ENCODE results near the gene MEF2C.

Gene MEF2C

DNA sequence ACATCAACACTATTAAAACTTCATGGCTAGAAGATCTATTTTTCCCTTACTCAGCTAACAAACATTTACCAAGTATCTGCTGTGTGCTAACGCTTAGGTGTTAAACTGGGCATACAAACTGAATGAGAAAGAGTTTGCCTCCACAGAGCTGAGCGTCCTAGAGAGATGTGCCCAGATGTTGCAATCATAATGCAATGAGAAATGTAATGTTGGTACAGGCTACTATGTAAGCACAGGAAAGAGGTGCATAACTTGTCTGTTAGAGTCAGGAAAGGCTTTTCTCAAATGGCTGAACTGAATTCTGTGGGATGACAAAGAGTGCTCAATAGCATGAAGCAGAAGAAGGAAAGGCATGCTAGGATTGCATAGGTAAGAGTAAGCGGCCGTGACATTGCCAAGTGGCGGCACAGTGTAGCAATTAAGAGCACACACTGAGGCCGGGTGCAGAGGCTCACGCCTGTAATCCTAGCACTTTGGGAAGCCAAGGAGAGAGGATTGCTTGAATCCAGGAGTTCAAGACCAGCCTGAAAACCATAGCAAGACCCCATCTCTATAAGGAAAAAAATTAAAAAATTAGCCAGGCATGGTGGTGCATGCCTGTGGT lies 137.8 kb downstream of the MEF2C start:
- DNase-seq, result no peak

DNA sequence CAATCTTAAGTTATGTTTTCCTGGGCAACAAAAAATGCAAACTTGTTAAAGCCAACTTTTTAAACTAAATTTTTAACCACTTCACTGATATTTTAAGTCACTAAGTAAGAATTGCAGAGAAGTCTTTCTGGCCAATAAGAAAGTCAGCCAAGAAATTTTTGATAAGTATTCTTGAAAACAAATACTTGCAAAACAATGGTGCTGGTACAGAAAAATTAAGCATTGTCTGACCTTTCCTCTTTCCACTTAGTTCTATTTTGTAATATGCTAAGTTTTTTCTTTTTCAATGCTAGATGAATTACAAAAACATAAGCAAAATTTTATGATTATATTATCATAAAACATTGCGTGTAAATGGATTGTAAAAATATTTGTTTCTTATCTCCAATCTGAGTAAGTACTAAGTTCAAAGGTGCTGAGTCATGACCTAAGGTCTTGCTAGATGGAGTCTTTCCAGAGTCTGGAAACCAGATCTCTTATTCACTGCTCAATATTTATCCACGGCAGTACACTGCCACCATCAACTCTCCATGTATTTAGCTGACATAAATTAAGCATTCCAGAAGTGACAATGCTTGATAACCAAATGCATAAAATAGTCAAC lies 139.7 kb downstream of the MEF2C start:
- no peak for DNase-seq

DNA sequence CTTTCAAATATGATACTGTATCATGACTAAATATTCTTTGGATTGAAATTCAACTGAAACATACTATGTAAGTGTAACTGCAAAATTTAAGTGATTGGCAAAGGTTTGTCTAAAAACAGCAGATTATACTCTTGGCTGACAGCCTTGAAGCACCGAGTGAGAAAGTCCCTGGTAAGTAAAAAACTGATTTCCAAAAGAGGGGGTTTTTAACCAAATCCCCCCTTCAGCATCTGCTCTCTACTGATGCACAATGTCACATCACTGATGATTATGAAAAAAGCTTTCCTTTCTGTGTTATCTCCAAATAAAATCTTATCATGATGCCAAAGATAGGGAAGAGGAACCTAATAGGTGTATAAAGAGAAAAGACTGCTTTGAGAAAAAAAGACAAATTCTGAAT lies 141.0 kb downstream of the MEF2C start:
- no peak for DNase-seq

DNA sequence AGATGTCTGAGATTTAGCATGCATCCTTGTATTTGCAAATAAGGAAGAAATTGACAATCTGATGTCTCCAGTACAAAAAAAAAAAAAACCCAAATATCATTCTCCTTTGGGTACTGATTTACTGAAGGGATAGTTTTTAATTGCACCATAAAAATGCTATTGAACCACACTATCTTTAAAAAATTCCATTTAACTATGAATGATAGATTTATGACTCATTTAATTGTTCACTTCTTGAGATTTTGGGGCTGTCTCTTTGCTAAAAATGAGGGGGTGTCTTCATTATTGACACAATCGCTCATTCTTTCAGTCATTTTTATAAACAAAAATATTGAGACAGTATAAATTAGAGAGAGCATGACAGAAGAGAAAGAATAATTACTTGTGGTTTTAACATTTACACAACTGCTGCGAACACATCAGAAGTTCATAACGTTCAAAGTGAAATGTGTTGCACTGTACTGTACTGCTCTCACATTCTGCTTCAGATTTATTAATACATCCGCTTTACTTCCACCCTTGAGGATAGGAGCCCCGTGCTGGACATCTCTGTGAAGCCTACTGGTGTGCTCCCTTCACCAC lies 142.3 kb downstream of the MEF2C start:
- DNase-seq, result no peak

DNA sequence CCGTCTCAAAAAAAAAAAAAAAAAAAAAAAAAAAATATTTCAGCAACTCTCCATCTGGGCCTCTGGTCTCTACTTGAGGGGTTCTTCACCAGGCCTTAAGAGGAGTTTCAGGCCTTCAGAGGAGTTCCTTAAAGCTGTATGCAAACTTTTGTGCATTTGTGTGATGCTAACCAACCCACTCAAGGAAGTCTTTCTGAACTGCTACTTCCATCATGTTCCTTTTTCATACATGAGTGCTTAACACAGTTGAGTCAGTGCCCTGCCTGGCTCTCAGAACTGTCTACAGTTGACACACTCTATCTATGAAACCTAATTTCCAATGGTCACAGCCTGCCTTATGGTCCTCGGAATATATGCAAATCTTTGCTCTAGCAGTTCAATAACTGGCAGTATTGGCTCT lies 146.5 kb downstream of the MEF2C start:
- no peak for DNase-seq

DNA sequence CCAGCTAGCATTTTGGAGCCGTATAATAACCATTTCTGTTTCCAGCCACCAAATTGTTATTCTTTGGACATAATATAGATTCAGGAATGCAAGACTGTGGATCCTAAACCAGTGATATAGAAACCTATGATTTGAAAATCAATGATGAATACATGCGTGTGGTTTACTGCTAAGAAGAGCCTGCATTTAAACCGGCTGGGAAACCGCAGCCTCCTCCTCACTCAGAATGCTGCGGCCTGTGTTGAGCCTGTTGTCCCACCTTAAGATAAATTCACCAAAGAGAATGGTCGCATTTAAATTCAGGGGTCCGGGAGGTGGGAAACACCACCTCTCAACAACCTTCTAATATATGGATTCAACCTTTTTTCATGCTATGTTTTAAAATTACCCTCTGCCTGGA lies 148.0 kb downstream of the MEF2C start:
- no peak for DNase-seq

DNA sequence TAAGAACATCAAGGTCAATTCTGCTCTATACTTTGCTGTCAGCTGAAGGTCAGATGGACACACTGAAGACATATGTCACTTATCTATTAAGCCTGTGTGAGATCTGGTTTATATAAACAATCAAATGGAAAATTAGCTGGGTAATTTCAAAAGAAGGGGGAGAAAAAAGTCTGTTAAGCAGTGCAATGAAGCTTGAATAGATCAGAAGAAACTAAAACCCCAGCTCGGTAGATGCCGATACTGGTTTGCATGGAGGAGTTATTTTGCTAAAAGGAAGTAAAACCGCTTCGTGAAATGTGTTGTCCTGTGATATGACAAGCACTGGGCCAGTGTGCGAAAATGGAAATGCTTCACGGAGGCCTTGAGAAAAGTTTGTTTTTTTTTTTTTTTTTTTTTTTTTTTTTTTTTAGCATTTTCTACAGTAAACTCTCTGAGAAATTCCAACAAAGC lies 148.8 kb downstream of the MEF2C start:
- no peak for DNase-seq

DNA sequence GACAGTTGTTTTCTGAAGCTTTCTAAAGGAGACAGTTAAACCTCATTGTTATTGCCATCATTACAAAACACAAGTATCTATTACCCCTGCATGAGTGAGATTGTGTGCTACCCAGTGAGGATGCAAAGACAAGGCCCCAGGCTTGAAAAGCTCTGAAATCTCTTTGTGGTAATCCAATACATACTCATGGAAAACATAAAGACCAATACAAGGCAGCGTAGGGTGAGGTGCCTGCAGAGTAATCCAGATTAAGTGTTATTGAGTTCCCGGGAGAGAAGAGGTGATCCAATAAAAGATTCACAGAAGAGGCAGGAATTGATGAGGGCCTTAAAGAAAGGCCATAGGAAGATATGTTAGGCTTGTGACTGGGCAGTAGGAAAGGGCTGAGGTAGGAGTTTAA lies 150.1 kb downstream of the MEF2C start:
- DNase-seq, result no peak

DNA sequence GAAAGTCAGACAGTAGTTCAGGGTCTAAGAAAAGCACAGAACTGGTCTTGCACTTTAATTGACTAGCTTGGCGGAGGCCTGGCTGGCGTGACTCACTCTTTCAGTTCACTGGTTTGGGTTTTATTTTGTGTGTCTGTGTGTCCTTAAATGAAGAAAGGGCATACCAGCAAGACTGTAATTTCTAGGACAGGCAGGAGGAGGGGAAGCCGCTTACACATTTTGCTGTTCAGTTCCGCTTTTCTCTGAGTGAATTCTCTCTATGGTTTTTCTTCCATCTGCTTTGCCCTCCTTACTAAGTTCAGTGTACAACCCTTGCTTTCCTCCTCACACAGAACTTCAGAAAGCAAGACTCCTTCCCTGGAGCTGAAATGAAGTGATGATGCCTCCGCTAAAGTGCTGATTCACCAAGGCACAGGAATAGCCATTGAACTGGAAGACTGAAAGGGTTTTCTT lies 150.8 kb downstream of the MEF2C start:
- no peak for DNase-seq

DNA sequence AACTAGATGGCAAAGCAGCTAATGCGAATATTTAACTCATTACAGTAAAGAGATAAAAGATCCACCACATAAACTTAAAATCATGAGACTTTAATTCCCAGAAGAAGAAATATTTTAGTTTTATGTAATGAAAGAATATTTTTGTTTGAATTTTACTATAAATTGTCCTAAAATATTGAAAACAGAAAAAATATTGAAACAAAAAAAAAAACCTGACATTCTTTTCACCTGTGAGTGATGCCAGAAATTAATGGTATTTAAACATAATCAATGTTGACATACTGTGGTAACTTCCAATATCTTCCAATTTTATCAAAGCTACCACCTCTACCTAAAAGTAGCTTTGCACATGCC lies 153.2 kb downstream of the MEF2C start:
- no peak for DNase-seq

DNA sequence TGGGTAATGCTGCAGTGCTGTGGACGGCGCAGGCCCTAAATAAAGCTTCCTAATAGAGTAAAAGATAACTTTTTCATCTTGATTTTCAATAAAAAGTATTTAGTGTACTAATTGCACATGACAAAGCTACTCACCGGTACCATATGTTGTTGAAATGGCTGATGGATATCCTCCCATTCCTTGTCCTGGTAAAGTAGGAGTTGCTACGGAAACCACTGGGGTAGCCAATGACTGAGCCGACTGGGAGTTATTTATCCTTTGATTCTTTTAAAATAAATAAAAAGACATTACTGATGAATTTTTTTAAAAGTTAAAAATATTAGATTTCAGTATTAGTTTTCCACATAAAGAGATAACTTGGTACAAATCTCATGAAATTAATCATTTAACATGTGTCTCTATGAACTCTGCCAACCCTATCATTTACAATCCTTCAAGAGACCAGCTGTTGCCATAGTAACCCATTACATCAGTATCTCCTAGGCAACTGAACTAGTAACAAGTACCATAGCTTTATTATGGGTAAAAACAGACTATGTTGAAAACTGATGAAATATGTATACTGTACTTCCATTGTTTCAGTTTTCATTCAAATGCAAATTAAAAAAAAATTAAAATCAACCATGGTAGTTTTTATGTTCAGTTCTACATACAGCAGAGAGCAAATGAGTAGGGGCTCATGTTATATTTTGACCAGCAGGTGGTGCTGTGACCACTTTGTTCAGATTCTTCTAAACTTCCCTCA lies 153.7 kb downstream of the MEF2C start:
- DNase-seq, result peak; percentile 31 to 42

DNA sequence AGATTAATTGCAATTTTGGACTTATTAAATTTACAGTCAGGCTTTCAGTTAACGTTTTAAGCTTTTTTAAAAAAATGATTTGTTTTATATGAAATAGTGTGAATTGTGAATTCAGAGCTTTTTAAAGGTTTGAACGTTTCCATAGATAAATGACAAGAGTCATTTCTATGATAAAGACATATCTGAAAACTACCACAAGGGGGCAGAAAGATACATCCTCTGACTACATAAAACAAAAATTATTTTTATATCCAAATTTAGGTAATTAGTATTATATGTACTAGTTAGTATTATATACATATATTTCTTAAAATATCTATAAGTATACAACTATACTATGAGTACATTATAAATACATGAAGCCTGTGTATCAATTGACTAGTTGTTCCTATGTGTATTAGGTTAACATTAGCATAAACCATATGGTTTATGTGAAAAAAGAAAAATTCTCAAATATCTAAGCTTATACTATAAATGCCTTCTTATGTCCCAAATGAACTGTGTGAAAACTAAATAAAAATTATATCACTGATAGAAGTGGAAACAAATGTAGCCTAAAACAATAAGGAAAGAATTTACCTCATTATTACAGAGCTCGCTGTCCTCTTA lies 155.2 kb downstream of the MEF2C start:
- DNase-seq, result no peak

DNA sequence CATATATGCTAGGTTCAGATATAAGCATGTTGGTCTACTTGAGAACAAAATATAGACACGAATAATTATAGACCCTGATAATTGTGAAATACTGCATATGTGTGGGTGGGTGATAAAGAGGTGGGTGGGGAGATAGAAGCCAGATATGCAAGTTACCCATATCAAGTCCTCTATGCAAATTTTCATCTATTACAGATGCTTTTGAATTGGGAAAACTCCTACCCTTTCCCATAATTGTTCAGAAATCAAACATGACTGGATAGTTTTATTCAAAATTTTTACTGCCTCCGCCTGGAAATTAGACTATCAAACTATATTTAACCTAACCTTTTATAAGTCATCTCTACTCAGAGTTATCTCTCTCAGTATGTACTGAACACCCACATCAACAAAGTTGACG lies 157.5 kb downstream of the MEF2C start:
- no peak for DNase-seq

DNA sequence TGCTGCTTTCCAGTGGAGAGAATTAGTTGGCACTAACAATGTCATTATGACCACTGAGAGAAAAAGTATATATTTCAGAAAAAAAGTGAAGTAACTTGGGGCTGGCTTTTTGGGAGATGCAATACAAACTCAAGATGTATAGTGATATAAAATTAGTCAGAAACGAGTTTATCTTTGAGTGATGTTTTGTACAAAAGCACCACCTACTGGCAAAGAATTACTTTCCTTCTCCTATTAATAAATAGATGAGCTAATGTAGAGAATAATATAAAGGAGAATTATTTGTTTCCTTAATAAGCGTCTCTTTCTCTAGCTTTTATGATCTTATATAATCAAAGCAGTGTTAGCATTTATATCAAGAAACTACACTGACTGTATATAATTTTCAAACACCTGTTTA lies 158.8 kb downstream of the MEF2C start:
- no peak for DNase-seq

DNA sequence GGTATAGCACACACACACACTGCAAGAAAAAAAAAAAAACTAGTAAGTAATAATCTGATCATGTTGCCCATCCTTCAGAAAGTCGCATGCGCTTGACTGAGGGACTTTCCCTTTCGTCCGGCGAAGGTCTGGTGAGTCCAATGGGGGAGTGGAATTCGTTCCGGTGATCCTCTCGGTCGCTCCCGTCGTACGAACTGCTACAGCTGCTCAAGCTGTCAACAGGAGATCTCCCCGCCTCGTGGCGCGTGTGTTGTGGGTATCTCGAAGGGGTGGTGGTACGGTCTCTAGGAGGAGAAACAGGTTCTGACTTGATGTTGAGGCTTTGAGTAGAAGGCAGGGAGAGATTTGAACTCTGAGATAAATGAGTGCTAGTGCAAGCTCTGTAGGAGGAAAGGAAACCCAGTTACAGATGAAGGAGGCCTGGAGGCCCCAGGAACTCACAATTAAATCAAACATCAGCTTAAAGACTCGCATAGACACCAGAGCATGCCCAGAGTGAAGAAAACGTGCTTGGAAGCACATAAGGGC lies 160.4 kb downstream of the MEF2C start:
- DNase-seq, result no peak

DNA sequence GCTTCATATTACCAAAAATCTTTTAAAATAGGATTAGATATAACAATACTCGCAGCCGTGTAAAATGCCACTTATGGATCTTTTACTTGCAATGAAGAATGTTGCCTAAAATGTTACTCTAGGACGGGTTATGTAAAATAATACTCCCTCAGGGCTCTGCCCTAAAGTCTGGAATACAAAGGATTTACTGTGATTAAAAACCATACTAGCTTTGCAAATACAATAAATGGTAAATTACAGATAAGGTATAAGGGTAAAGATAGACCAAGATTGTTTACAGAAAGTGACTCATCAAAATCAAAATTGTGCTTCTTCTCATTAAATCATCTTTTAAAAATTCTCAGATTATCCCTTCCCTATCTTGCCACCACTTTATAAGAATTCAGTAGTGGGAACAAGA lies 163.6 kb downstream of the MEF2C start:
- DNase-seq, result no peak

DNA sequence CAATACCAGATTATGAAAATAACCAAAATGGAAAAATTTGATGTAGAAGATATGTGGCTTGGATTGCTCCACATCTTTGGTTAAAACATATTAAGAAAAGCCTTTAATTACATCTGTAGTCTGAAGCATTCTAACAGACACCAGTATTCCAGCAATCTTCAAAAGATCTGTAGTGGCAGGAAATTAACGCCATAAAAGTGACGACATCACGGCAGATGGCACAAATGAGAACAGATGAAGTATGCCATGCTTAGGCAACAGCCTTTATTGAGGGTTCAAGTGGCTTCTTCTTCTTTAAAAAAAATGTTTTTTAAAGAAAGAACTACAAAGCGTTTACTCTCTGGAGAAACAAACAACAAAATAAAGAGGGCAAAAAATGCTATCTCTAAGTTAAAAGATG lies 164.2 kb downstream of the MEF2C start:
- no peak for DNase-seq

DNA sequence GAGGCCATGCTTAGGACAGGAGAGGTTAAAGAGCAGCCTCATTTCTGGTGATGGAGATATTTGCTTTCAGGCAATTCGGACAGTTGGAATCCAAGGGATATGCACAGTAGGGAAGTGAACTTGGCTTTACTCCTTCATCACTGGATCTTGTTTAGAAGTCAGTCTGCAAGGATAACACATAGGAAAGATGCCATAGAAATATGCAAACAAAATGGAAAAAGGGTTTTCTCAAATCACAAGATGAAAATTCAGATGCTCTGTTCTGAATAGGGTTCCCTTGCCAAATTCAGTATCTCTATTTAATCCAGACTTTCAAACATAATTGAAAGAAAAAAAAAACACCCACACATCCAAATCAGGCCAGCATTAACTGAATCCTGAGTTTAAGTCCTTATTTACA lies 166.9 kb downstream of the MEF2C start:
- DNase-seq, result no peak

DNA sequence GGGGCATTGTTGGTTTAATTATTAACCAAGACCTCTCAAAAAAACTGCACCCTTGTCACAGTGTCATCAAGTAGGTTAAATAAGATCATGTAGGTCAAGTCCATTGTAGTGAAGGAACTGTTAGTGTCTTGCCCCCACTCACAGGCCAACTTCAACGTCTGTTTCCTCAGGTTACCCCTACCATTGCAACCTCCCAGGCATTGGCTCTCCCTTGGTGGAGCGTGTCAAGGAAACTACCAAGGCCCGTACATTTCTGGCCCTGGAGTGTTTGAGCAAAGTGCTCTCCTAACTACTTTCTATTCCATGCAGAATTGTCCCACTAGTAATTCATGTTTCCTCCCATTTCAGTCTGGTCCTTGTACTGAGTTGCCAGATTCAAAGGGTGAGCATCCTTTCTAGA lies 167.5 kb downstream of the MEF2C start:
- DNase-seq, result no peak

DNA sequence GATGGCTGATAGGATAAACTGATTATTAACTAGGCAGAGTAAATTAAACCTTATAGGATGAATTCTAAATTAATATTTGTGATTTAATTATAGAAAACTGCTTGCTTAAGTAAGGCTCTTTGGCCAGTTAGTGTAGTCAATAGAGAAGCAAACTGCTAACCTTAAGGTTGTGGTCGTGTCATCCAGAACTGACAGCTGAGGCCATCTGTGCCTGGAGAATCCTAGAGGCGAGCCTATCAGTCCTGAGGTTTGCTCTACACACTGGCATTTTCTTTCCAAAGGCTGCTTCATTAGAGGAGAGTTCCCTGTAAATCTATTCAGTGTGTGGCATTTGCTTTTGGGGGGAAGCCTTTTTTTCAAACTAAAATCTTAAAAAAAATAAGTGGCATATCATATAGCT lies 169.2 kb downstream of the MEF2C start:
- DNase-seq, result no peak

DNA sequence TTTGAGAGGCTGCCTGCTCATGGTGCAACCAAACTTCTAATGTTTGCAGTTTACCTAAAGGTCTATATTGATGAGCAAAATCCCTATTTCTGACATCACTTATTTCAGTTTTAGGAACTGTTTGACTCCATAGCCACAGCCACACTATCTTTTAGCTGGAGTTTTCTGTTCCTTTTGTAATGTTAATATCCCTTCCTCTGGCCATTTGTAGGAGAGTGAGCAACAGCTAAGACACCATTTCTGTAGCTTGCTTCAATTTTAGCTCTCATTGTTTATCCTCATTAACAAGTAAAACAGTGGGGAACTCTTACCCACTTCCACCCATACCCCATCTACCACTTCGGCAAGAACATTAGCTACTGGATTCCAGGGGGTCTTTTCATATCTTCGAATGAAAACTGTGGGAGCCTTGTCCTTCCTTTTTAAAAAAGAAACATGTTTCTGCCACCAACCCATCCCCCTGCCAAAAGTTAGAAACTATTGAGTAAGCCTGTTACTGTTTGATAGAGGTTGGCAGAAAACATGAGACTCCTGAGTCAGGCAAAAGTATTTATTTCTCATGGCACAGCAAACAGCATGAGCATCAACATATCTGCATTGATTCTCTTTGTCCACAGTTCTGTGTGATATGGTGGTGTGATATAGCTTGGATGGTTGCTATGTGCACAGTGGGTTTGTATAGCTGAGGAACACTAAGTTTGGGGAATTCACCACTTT lies 174.1 kb downstream of the MEF2C start:
- DNase-seq, result no peak

DNA sequence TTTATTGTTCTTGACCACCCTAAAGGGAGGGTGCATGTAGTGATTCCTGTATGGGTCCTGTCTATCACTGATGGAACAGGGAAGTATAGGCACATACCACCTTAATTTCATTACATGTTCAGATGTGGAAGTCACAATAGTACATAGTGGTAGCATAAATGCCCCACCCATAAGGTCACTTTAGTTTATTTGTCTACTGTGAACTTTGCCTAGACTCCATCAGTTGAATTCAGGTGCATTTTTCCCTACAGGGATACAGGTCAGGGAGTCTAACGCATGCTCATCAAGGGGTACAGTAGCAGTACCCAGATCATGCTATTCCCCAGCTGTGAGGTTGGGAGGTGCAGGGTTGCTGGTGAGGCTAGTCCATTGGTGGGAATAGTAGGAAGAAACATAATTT lies 175.0 kb downstream of the MEF2C start:
- DNase-seq, result no peak
